ENCODE measurements around the gene FHIT. TPM values are rescaled to one million over a fixed set of nuclear protein-coding genes. Genes with fewer than 3 reads are reported as not detected.
"Not testable (repeated sequence)": the region's sequence is repeated elsewhere in the genome, so short reads cannot be mapped to it uniquely, and the experiment has no call there.

The FHIT gene
- total and polyA plus RNA-seq, 2 of the 4 experiments (the other 2 are of a cell fraction), result 0.07 TPM; not detected in 1

DNA sequence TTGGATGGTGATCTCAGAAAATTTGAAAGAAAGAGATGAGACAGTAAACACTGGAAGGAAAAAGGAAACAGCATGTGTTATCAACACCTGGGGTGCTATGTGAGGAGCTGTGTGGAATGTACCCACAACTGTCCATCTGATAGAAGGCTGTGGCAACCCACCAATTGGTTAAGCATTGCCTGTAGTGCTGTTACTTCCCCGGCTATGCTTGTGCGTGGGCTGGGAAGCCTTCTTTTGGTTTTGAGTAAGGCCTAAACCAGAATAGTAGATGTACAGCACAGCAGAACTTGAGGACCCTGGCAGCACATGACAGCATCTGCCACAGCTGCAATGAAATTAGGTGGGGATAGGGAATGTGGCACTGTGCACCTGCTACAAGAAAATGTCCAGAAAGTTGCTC, 184.5 kb downstream of the FHIT start:
- no peak overlapping the region for H3K4me2 ChIP-seq (ENCODE audit: low read depth, low read length)
- H2BK20ac ChIP-seq (ENCODE audit: low read depth, low read length), result no peak overlapping the region
- no peaks in the 10 kb centered on the region for H4K20me1 ChIP-seq (ENCODE audit: insufficient read depth, low read length)
- ChIA-PET POLR2A (ENCODE audit: unreplicated experiment) (no interaction called here), CTCF (no interaction called here)
- DNase-seq, result no peak
- H2AFZ ChIP-seq (replicated peaks; ENCODE audit: low read length, poor library complexity), result peak overlapping the region; percentile 41
- H3K14ac ChIP-seq (replicated peaks; ENCODE audit: low read depth, low read length), result no peak overlapping the region
- BruUV-seq (replicated peaks), result no TSS peak
- no peak overlapping the region for H2BK120ac ChIP-seq (ENCODE audit: low read depth, low read length)
- H3K9ac ChIP-seq (ENCODE audit: low read depth, low read length), result no peak overlapping the region
- 82% methylated on average over 2 of the region's 2 CpGs; no CpG with 5 or more reads in 1 of the 2 experiments for WGBS, 2 experiments (ENCODE audit: extremely low coverage in 2 of 2, insufficient read length in 1 of 2)
- no peak overlapping the region for H3K4me3 ChIP-seq (ENCODE audit: insufficient read depth, low read depth, low read length)
- H2AK5ac ChIP-seq (ENCODE audit: low read depth, low read length), result no peak overlapping the region
- H3K9me3 ChIP-seq (ENCODE audit: control insufficient read depth, insufficient read depth, low read length), result peaks cover 2% of the 10 kb centered on the region
- dilution Hi-C loops (cut with HindIII; ENCODE audit: low sequenced_read_pairs, unreplicated experiment) (no loop called here), in situ Hi-C loops (cut with MboI; ENCODE audit: low sequenced_read_pairs) (no loop called here), intact Hi-C loops (cut with micrococcal nuclease) (no loop called here)
- no peaks in the 10 kb centered on the region for H3K9me1 ChIP-seq (ENCODE audit: insufficient read depth, low read length)
- H3K27ac ChIP-seq (ENCODE audit: insufficient read depth, low read length), result no peak overlapping the region
- H2BK5ac ChIP-seq (ENCODE audit: low read depth, low read length, poor library complexity, severe bottlenecking), result no peak overlapping the region
- no peak overlapping the region for H4K8ac ChIP-seq (ENCODE audit: low read depth in 2 of 2, low read length in 2 of 2)
- H3K23ac ChIP-seq (ENCODE audit: low read depth, low read length), result no peak overlapping the region
- no peak overlapping the region for H2BK15ac ChIP-seq (ENCODE audit: low read depth, low read length)
- no peak for TF ChIP-seq CEBPB (IDR thresholded peaks at IDR 0.05; ENCODE audit: low read depth, low read length)
- no peak for TF ChIP-seq RCOR1 (IDR thresholded peaks at IDR 0.05; ENCODE audit: insufficient replicate concordance, low read length)
- no peak for TF ChIP-seq POLR2A (IDR thresholded peaks at IDR 0.05; ENCODE audit: low read depth, low read length)
- no peaks in the 10 kb centered on the region for H3K27me3 ChIP-seq (ENCODE audit: control insufficient read depth, insufficient read depth, low read length)
- no peaks in the 10 kb centered on the region for H3K36me3 ChIP-seq (ENCODE audit: control insufficient read depth, insufficient read depth, low read length)
- H3K18ac ChIP-seq (ENCODE audit: low read depth, low read length), result no peak overlapping the region
- H3K79me1 ChIP-seq (ENCODE audit: low read depth in 1 of 2, low read length in 2 of 2), result no peaks in the 10 kb centered on the region
- ATAC-seq (ENCODE audit: low read depth), result no peak
- H3K56ac ChIP-seq (ENCODE audit: extremely low read depth, insufficient read depth, low read length), result no peak overlapping the region
- no peak overlapping the region for H3K4ac ChIP-seq (ENCODE audit: low read depth, low read length)
- H2AK9ac ChIP-seq (replicated peaks; ENCODE audit: low read depth, low read length, poor library complexity), result no peak overlapping the region
- no peaks in the 10 kb centered on the region for H3K4me1 ChIP-seq (ENCODE audit: control insufficient read depth, insufficient read depth, low read length)
- H4K91ac ChIP-seq (ENCODE audit: insufficient read depth, low read depth, low read length), result no peak overlapping the region
- no peak overlapping the region for H4K5ac ChIP-seq (ENCODE audit: low read depth, low read length)

DNA sequence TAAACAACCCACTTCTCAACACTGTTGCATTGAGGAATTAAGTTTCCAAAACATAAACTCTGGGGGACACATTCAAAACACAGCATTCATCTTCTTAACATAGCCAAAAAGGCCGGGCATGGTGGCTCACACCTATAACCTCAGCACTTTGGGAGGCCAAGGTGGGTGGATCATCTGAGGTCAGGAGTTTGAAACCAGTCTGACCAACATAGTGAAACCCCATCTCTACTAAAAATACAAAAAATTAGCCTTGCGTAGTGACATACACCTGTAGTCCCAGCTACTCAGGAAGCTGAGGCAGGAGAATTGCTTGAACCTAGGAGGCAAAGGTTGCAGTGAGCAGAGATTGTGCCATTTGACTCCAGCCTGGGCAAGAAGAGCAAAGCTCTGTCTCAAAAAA, 185.0 kb downstream of the FHIT start:
- BruUV-seq (replicated peaks); intact Hi-C loops (cut with micrococcal nuclease): not testable (repeated sequence)

More for the DNA sequence above, 185.0 kb downstream of the FHIT start:
- H3K9ac ChIP-seq (ENCODE audit: low read depth, low read length); H4K8ac ChIP-seq (ENCODE audit: low read depth in 2 of 2, low read length in 2 of 2); H3K18ac ChIP-seq (ENCODE audit: low read depth, low read length); CTCF ChIA-PET; H2BK120ac ChIP-seq (ENCODE audit: low read depth, low read length); H2BK20ac ChIP-seq (ENCODE audit: low read depth, low read length); in situ Hi-C loops (cut with MboI; ENCODE audit: low sequenced_read_pairs); DNase-seq; H3K9me1 ChIP-seq (ENCODE audit: insufficient read depth, low read length); H3K36me3 ChIP-seq (ENCODE audit: control insufficient read depth, insufficient read depth, low read length); H2AK5ac ChIP-seq (ENCODE audit: low read depth, low read length); H3K27ac ChIP-seq (ENCODE audit: insufficient read depth, low read length); ATAC-seq (ENCODE audit: low read depth); H3K27me3 ChIP-seq (ENCODE audit: control insufficient read depth, insufficient read depth, low read length); H2BK15ac ChIP-seq (ENCODE audit: low read depth, low read length); H3K4me1 ChIP-seq (ENCODE audit: control insufficient read depth, insufficient read depth, low read length); H2BK5ac ChIP-seq (ENCODE audit: low read depth, low read length, poor library complexity, severe bottlenecking); H2AFZ ChIP-seq (replicated peaks; ENCODE audit: low read length, poor library complexity); POLR2A ChIA-PET (ENCODE audit: unreplicated experiment); H3K23ac ChIP-seq (ENCODE audit: low read depth, low read length); H4K91ac ChIP-seq (ENCODE audit: insufficient read depth, low read depth, low read length); H2AK9ac ChIP-seq (replicated peaks; ENCODE audit: low read depth, low read length, poor library complexity); dilution Hi-C loops (cut with HindIII; ENCODE audit: low sequenced_read_pairs, unreplicated experiment); H3K14ac ChIP-seq (replicated peaks; ENCODE audit: low read depth, low read length); H3K4ac ChIP-seq (ENCODE audit: low read depth, low read length); H3K4me3 ChIP-seq (ENCODE audit: insufficient read depth, low read depth, low read length); H3K79me1 ChIP-seq (ENCODE audit: low read depth in 1 of 2, low read length in 2 of 2); H3K9me3 ChIP-seq (ENCODE audit: control insufficient read depth, insufficient read depth, low read length); H3K56ac ChIP-seq (ENCODE audit: extremely low read depth, insufficient read depth, low read length); H3K4me2 ChIP-seq (ENCODE audit: low read depth, low read length); H4K5ac ChIP-seq (ENCODE audit: low read depth, low read length); H4K20me1 ChIP-seq (ENCODE audit: insufficient read depth, low read length): not testable (repeated sequence)
- whole genome bisulfite sequencing, 2 experiments (ENCODE audit: extremely low coverage in 2 of 2, insufficient read length in 1 of 2), result no CpG with 5 or more reads among the region's 2 CpGs
